WTC11 (cell line): ENCODE measurements around the gene LATS2. TPM values are rescaled to one million over a fixed set of nuclear protein-coding genes. Genes with fewer than 3 reads are reported as not detected.

ENCODE experiments used
- ATAC-seq: fragments of 200-7000 bp; cut with Tn5 transposase; 2 replicates; pipeline ENCODE4 v1.10.0; 2021; ENCODE audit warnings: mild to moderate bottlenecking, moderate library complexity
- CTCF ChIA-PET: fragments of 300-600 bp; sonication (Branson Sonifier 250); formaldehyde crosslinking; loops from one replicate; lab custom pipeline; 2021; ENCODE audit warnings: antibody characterized with exemption; lab: Charles Lee
- POLR2A ChIA-PET: fragments of 350-600 bp; sonication (Branson Sonifier 250); formaldehyde crosslinking; loops from one replicate; lab custom pipeline; 2021; ENCODE audit warnings: antibody characterized with exemption; lab: Charles Lee
- DNase-seq: peaks from one replicate; pipeline ENCODE4 v3.0.0; 2021; ENCODE audit warnings: low spot score
- H3K27ac Mint-ChIP-seq: 2 replicates; pipeline ENCODE4 v1.8.0; 2021; ENCODE audit warnings: mixed read lengths
- H3K27me3 Mint-ChIP-seq: 2 replicates; pipeline ENCODE4 v1.8.0; 2021; ENCODE audit warnings: low read depth, mild to moderate bottlenecking, moderate library complexity, mixed read lengths
- H3K36me3 Mint-ChIP-seq: 2 replicates; pipeline ENCODE4 v1.8.0; 2021; ENCODE audit warnings: mixed read lengths
- H3K4me1 Mint-ChIP-seq: 2 replicates; pipeline ENCODE4 v1.8.0; 2022; ENCODE audit warnings: mixed read lengths
- H3K4me3 Mint-ChIP-seq: 2 replicates; pipeline ENCODE4 v1.8.0; 2021; ENCODE audit warnings: mild to moderate bottlenecking, moderate library complexity, mixed read lengths
- H3K9me3 Mint-ChIP-seq: 2 replicates; pipeline ENCODE4 v1.8.0; 2021; ENCODE audit warnings: mixed read lengths
- FOXJ3 ChIP-seq: sonication (generic); formaldehyde crosslinking; IDR thresholded peaks from 2 replicates; pipeline ENCODE4 v1.9.0; 2021; ENCODE audit warnings: missing genetic modification reagents, mild to moderate bottlenecking, borderline replicate concordance
- FOXK1 ChIP-seq: sonication (generic); formaldehyde crosslinking; IDR thresholded peaks from 2 replicates; pipeline ENCODE4 v1.8.0; 2022; ENCODE audit warnings: mild to moderate bottlenecking, moderate library complexity, missing genetic modification reagents
- JAZF1 ChIP-seq: fragments of 250-450 bp; sonication (Bioruptor Pico); IDR thresholded peaks from 2 replicates; pipeline ENCODE4 v1.9.0; 2021; ENCODE audit warnings: moderate library complexity, mild to moderate bottlenecking, inconsistent platforms
- NFE2L1 ChIP-seq: sonication (generic); formaldehyde crosslinking; IDR thresholded peaks from 2 replicates; pipeline ENCODE4 v1.8.1; 2023; ENCODE audit warnings: missing genetic modification reagents
- NR1H2 ChIP-seq: sonication (generic); formaldehyde crosslinking; IDR thresholded peaks from 2 replicates; pipeline ENCODE4 v1.9.0; 2021; ENCODE audit warnings: mild to moderate bottlenecking, moderate library complexity, missing genetic modification reagents
- SP1 ChIP-seq: sonication (generic); formaldehyde crosslinking; conservative IDR thresholded peaks from 2 replicates; pipeline ENCODE4 v1.8.1; 2022; ENCODE audit warnings: missing genetic modification reagents
- TEAD4 ChIP-seq: sonication (generic); formaldehyde crosslinking; IDR thresholded peaks from 2 replicates; pipeline ENCODE4 v1.8.0; 2022; ENCODE audit warnings: mild to moderate bottlenecking, missing genetic modification reagents
- TP53 ChIP-seq: sonication (generic); formaldehyde crosslinking; IDR thresholded peaks from 2 replicates; pipeline ENCODE4 v1.8.1; 2023; ENCODE audit warnings: mild to moderate bottlenecking, missing genetic modification reagents
- ZNF317 ChIP-seq: sonication (generic); formaldehyde crosslinking; IDR thresholded peaks from 2 replicates; pipeline ENCODE4 v1.8.1; 2023; ENCODE audit warnings: low read depth, mild to moderate bottlenecking, moderate library complexity, missing genetic modification reagents, borderline replicate concordance
- total RNA-seq: library from RNA; stranded (reverse); gene quantifications from 3 replicates; pipeline ENCODE4 v1.2.3, GENCODE V29; 2021
- TF ChIP-seq, protein P1 (sequence below): fragments of 200-600 bp; IDR thresholded peaks from 2 replicates; pipeline ENCODE4 v1.8.0; 2022; ENCODE audit warnings: antibody characterized with exemption
- TF ChIP-seq, protein P2 (sequence below): fragments of 250-450 bp; sonication (Bioruptor Pico); IDR thresholded peaks from 2 replicates; pipeline ENCODE4 v1.9.0; 2021; ENCODE audit warnings: mild to moderate bottlenecking, borderline replicate concordance
- TF ChIP-seq, protein P3 (sequence below): fragments of 250-450 bp; sonication (Bioruptor Pico); IDR thresholded peaks from 2 replicates; pipeline ENCODE4 v1.9.0; 2021; ENCODE audit warnings: moderate library complexity, mild to moderate bottlenecking, inconsistent platforms, borderline replicate concordance
- TF ChIP-seq, protein P4 (sequence below): sonication (generic); formaldehyde crosslinking; IDR thresholded peaks from 2 replicates; pipeline ENCODE4 v1.8.0; 2022; ENCODE audit warnings: mild to moderate bottlenecking, missing genetic modification reagents
- TF ChIP-seq, protein P5 (sequence below): sonication (generic); formaldehyde crosslinking; IDR thresholded peaks from 2 replicates; pipeline ENCODE4 v1.8.0; 2022; ENCODE audit warnings: mild to moderate bottlenecking, missing genetic modification reagents
- TF ChIP-seq, protein P6 (sequence below): sonication (generic); formaldehyde crosslinking; IDR thresholded peaks from 2 replicates; pipeline ENCODE4 v1.8.0; 2023; ENCODE audit warnings: missing genetic modification reagents, mild to moderate bottlenecking, borderline replicate concordance
- TF ChIP-seq, protein P7 (sequence below): fragments of 250-450 bp; sonication (Bioruptor Pico); IDR thresholded peaks from 2 replicates; pipeline ENCODE4 v1.8.0; 2021; ENCODE audit warnings: mild to moderate bottlenecking

Gene LATS2
- total RNA-seq, 1 experiment from 2014 or later = 28.9 TPM

DNA sequence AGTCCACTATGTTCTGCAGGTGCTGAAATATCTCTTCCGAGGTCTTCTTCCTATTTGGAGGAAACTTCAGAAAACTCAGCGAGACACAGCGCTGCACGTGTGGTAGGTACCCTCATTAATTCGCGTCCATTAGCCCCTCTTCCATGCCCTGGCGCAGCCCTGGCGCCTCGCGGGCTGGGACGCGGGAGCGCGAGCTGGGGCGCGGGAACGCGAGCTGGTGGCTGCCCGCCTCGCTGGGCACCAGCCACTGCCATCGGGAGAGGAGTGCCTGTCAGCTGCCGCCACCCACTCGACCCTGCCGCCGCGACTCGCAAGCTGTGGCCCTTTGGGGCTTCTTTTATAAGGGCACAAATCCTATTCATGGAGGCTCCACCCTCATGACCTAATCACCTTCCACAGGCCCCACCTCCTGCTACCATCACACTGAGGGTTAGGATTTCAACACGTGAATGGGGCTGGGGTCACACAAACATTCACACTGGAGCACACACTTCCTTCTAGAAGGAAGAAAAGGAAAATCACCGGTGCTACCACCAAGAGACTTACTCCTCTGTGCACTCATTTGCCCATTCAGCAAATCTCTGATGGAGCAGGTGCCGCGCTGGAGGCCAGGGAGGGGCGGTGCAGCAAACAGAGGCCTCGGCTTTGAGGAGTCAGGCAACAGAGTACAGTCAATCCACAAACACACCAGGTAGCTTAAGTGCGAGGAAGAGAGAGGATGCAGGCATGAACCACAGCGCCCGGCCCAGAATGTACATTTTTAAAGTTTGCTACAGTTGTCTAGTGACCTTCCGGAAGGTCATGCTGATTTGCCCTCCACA lies 43.0 kb upstream of the LATS2 start (continued):
- TF ChIP-seq, protein P1, sequence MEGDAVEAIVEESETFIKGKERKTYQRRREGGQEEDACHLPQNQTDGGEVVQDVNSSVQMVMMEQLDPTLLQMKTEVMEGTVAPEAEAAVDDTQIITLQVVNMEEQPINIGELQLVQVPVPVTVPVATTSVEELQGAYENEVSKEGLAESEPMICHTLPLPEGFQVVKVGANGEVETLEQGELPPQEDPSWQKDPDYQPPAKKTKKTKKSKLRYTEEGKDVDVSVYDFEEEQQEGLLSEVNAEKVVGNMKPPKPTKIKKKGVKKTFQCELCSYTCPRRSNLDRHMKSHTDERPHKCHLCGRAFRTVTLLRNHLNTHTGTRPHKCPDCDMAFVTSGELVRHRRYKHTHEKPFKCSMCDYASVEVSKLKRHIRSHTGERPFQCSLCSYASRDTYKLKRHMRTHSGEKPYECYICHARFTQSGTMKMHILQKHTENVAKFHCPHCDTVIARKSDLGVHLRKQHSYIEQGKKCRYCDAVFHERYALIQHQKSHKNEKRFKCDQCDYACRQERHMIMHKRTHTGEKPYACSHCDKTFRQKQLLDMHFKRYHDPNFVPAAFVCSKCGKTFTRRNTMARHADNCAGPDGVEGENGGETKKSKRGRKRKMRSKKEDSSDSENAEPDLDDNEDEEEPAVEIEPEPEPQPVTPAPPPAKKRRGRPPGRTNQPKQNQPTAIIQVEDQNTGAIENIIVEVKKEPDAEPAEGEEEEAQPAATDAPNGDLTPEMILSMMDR = no peak
- TF ChIP-seq, protein P2, sequence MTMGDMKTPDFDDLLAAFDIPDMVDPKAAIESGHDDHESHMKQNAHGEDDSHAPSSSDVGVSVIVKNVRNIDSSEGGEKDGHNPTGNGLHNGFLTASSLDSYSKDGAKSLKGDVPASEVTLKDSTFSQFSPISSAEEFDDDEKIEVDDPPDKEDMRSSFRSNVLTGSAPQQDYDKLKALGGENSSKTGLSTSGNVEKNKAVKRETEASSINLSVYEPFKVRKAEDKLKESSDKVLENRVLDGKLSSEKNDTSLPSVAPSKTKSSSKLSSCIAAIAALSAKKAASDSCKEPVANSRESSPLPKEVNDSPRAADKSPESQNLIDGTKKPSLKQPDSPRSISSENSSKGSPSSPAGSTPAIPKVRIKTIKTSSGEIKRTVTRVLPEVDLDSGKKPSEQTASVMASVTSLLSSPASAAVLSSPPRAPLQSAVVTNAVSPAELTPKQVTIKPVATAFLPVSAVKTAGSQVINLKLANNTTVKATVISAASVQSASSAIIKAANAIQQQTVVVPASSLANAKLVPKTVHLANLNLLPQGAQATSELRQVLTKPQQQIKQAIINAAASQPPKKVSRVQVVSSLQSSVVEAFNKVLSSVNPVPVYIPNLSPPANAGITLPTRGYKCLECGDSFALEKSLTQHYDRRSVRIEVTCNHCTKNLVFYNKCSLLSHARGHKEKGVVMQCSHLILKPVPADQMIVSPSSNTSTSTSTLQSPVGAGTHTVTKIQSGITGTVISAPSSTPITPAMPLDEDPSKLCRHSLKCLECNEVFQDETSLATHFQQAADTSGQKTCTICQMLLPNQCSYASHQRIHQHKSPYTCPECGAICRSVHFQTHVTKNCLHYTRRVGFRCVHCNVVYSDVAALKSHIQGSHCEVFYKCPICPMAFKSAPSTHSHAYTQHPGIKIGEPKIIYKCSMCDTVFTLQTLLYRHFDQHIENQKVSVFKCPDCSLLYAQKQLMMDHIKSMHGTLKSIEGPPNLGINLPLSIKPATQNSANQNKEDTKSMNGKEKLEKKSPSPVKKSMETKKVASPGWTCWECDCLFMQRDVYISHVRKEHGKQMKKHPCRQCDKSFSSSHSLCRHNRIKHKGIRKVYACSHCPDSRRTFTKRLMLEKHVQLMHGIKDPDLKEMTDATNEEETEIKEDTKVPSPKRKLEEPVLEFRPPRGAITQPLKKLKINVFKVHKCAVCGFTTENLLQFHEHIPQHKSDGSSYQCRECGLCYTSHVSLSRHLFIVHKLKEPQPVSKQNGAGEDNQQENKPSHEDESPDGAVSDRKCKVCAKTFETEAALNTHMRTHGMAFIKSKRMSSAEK (CRISPR knock-in tag) = no peak
- TF ChIP-seq TEAD4 (CRISPR knock-in tag) (no peak), JAZF1 (no peak), SP1 (no peak), TP53 (CRISPR knock-in tag) (no peak), FOXJ3 (CRISPR knock-in tag) (no peak), FOXK1 (no peak), NR1H2 (CRISPR knock-in tag) (no peak), NFE2L1 (CRISPR knock-in tag) (no peak)
- TF ChIP-seq, protein P3, sequence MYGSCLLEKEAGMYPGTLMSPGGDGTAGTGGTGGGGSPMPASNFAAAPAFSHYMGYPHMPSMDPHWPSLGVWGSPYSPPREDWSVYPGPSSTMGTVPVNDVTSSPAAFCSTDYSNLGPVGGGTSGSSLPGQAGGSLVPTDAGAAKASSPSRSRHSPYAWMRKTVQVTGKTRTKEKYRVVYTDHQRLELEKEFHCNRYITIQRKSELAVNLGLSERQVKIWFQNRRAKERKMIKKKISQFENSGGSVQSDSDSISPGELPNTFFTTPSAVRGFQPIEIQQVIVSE (CRISPR knock-in tag) = no peak
- TF ChIP-seq, protein P4, sequence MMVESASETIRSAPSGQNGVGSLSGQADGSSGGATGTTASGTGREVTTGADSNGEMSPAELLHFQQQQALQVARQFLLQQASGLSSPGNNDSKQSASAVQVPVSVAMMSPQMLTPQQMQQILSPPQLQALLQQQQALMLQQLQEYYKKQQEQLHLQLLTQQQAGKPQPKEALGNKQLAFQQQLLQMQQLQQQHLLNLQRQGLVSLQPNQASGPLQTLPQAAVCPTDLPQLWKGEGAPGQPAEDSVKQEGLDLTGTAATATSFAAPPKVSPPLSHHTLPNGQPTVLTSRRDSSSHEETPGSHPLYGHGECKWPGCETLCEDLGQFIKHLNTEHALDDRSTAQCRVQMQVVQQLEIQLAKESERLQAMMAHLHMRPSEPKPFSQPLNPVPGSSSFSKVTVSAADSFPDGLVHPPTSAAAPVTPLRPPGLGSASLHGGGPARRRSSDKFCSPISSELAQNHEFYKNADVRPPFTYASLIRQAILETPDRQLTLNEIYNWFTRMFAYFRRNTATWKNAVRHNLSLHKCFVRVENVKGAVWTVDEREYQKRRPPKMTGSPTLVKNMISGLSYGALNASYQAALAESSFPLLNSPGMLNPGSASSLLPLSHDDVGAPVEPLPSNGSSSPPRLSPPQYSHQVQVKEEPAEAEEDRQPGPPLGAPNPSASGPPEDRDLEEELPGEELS = no peak
- TF ChIP-seq, protein P5, sequence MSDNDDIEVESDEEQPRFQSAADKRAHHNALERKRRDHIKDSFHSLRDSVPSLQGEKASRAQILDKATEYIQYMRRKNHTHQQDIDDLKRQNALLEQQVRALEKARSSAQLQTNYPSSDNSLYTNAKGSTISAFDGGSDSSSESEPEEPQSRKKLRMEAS (CRISPR knock-in tag) = no peak
- TF ChIP-seq, all 79 proteins: peak for 0

DNA sequence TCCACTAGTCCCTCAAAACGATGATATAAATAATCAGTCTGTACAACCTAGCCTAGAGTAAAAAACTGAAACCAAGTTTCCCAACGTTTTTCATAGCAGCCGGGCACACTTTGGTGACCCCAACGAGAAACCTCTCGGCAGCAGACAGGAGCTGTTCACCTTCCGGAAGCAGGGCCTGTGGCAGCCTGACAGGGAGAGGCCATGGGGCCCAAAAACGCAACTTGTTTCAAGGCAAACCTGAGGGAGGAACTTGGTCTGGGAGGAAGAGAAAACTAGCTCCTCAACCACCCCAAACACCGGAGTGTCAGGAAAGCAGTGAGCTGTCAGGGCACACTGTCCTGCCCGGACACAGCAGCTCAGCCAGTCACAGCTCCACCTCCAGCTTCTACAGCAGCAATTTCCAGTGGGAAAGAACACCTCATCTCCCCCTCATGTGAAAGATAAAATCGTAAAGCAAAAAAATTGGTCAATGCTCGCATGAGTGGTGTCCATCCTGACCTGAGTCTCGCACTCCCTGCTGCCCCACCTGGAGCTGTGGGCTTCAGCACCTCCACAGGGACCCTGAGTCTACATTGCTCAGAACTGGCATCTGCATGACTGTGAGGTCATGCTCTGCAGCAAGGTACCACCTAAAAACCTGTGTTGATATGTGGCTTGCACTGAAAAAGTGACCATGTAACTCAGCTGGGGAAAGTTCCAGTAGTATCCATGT lies 40.6 kb upstream of the LATS2 start:
- no peak overlapping the region for H3K27ac Mint-ChIP-seq
- no peak overlapping the region for H3K4me3 Mint-ChIP-seq
- 0 out of 2 replicates have a peak, but pooled peaks cover 4% of the 10 kb centered on the region for H3K9me3 Mint-ChIP-seq
- no peak for DNase-seq
- ATAC-seq = no peak
- ChIA-PET CTCF (no interaction called here), POLR2A (no interaction called here)
- H3K4me1 Mint-ChIP-seq = peaks cover 3% of the 10 kb centered on the region; the same call in 1 of the 2 replicates
- no peaks in the 10 kb centered on the region for H3K27me3 Mint-ChIP-seq
- H3K36me3 Mint-ChIP-seq = no peaks in the 10 kb centered on the region
- TF ChIP-seq, protein P6, sequence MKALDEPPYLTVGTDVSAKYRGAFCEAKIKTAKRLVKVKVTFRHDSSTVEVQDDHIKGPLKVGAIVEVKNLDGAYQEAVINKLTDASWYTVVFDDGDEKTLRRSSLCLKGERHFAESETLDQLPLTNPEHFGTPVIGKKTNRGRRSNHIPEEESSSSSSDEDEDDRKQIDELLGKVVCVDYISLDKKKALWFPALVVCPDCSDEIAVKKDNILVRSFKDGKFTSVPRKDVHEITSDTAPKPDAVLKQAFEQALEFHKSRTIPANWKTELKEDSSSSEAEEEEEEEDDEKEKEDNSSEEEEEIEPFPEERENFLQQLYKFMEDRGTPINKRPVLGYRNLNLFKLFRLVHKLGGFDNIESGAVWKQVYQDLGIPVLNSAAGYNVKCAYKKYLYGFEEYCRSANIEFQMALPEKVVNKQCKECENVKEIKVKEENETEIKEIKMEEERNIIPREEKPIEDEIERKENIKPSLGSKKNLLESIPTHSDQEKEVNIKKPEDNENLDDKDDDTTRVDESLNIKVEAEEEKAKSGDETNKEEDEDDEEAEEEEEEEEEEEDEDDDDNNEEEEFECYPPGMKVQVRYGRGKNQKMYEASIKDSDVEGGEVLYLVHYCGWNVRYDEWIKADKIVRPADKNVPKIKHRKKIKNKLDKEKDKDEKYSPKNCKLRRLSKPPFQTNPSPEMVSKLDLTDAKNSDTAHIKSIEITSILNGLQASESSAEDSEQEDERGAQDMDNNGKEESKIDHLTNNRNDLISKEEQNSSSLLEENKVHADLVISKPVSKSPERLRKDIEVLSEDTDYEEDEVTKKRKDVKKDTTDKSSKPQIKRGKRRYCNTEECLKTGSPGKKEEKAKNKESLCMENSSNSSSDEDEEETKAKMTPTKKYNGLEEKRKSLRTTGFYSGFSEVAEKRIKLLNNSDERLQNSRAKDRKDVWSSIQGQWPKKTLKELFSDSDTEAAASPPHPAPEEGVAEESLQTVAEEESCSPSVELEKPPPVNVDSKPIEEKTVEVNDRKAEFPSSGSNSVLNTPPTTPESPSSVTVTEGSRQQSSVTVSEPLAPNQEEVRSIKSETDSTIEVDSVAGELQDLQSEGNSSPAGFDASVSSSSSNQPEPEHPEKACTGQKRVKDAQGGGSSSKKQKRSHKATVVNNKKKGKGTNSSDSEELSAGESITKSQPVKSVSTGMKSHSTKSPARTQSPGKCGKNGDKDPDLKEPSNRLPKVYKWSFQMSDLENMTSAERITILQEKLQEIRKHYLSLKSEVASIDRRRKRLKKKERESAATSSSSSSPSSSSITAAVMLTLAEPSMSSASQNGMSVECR = no peak
- TF ChIP-seq, protein P3 (CRISPR knock-in tag) = no peak
- TF ChIP-seq ZNF317 (CRISPR knock-in tag) = no peak
- TF ChIP-seq, protein P7, sequence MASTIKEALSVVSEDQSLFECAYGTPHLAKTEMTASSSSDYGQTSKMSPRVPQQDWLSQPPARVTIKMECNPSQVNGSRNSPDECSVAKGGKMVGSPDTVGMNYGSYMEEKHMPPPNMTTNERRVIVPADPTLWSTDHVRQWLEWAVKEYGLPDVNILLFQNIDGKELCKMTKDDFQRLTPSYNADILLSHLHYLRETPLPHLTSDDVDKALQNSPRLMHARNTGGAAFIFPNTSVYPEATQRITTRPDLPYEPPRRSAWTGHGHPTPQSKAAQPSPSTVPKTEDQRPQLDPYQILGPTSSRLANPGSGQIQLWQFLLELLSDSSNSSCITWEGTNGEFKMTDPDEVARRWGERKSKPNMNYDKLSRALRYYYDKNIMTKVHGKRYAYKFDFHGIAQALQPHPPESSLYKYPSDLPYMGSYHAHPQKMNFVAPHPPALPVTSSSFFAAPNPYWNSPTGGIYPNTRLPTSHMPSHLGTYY (CRISPR knock-in tag) = no peak
